IPS-NIHi7 (cell line): ENCODE data around the gene BORCS5.
"Not testable (repeated sequence)": the region's sequence is repeated elsewhere in the genome, so short reads cannot be mapped to it uniquely, and the experiment has no call there.

Experiments used
- DNase-seq: peaks from one replicate; pipeline ENCODE4 v3.0.0; 2012; ENCODE audit warnings: mixed read lengths; ENCODE audit errors: extremely low spot score

Gene BORCS5

DNA sequence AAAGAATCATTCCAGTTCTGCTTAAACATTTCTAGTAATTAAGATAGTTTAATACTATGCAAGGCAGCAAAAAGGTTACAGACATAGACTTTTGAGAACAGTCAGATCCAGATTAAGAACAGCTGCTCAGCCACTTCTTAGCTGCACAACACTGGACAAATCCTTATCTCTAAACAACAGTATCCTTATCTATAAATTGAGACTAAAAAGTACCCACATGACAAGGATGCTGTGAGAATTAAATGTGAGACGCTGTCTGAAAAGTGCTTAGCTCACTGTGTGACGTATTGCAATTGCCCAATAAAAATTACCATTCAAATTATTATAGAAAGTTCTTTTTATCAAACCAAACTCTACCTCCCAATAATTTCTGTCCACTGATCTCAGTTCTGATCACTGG lies 35.5 kb downstream of the BORCS5 start:
- no peak for DNase-seq

DNA sequence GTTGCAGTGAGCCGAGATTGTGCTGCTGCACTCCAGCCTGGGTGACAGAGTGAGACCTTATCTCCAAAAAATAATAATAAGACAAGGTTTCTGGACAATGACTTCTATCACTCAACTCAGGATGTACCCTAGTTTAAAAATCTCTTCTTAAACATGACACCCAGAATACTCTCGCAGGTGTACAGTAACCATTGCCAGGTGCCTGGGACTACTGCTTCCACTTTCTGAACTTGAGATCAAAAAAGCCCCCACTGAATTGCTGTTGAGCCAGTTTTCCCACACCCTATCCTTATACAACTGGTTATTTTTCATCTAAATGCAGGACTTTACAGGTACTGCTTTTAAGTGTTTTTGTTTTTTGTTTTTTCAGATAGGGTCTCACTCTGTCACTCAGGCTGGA lies 36.3 kb downstream of the BORCS5 start:
- no peak for DNase-seq

DNA sequence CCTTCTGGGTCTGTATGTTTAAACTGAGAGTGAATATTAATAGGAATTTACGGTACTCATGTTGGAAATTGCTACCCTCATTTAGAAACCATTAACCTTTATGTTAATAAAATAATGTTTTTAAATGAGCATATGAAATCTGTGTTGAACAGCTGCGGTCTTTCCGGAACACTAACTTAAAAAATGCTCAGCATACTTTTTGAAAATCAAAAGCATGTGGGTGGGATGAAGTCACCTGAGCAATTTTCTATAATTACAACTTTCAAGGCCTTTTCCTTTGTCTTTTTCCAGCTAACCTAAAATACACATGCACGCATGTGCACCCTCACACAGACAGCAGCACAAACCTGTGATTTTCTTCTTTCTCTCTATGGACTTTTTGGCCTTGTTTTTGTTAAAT lies 39.8 kb downstream of the BORCS5 start:
- DNase-seq, result no peak

DNA sequence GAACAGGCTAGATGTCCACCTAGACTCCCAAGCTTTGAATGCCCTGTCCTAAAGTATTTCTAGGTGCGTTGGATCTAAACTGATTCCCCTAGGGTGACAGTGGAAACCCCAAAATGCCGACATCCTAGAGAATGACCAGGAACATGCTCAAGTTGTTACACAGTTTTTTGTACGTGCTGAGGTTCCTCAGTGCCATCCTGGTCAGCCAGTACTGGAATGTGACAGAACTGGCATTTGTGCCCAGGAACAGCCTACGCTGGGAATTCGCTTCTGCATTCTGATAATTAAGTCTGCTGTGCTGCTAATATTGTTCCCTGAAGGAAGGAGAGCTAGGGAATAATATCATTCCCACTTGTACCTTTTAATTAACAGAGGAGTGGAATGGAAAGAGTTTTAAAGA lies 40.3 kb downstream of the BORCS5 start:
- no peak for DNase-seq

DNA sequence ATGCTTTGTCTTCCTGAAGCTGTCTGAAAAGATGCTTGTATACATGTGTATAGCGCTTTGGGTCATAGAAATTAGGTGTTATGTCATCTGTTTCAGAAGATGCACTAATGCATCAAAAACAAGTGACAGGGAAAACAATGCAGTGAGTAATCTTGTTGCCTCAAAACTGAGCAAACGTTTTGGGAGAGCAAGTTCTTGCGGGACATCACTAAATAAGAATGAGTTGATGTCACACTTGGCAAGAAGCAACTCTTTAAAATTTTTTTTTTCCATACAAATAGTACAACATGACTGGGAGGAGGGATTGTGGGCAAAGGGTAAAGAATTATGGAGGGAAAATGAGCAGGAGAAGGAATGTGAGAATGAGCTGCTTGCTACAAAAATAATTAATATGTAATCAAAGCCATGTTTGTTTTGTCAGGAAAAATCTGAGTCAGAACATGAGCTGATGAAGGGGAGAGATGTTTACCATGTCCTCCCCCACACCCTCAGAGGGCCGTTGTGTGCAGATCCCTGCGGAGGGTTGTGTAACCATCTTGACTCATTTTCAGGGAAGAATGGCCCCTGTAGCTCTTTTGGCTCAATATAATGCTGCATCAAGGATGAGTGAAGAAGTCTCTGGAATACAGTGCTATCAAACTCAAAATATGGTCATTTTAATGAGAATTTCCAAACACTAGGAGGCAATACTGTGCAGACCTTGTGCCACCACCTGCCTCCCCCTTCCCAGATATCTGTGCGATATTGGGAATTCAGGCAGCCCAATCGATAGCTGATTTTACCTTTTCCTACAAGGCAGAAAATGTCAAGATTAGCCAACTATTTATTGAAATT lies 41.4 kb downstream of the BORCS5 start:
- DNase-seq, result no peak

DNA sequence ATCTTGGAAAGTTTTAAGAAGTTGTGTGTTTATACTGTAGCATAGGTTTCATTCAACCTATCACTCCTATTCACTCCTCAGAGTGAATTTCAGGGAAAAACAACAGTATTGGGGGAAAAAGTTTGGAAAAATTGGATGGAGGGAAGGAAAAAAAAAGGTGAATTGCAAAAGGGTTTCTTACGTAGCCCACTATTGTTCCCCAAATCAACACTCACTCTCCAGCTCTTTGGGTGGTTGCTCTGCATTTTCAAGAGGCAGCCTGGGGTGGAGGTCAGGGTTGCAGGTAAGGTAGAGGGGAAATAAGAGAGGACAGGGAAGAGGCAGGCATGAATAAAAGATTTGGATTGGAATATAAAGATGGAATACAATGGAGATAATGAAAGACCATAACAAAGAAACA lies 42.3 kb downstream of the BORCS5 start:
- DNase-seq, result no peak

DNA sequence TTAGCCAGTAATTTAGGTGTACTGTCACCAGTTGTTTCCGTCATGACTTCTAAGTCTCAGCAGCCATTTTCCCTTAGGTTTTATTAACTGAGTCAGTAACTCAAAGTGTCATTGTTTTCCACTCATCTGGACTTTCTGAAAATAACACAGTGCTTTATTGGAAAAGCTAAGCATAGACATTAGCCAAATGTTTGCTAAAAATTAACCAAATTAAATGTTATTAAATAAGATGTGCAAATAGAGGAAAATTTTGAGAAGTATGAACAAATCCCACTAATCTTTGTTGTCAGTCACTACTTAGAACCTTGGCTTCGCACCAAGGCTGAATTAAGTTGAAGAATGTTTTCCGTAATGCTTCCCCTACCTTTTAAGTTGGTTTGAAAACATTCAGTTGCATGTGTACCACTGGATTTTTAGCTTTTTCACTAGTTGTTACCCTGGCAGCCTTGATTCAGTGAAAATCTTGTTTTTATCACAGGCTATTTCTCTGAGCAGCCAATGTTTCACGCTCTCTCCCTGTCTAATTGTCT lies 43.0 kb downstream of the BORCS5 start:
- no peak for DNase-seq

DNA sequence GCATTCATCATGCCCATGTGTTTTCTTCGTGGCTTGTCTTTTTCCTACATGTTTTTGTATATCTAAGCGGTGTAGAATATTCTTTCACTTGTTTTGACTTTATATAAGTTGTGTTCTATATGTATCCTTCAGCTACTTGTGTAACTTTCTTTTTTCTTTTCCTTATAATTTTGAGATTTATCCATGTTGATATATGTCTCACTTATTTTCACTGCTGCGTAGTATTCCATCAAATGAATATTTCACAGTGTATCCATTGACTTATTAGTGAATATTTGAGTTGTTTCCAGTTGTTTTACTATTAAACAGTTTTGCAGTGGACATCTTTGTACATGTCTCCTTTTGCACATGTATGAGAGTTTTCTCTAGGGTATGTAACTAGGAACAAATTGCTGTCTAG lies 43.9 kb downstream of the BORCS5 start:
- no peak for DNase-seq

DNA sequence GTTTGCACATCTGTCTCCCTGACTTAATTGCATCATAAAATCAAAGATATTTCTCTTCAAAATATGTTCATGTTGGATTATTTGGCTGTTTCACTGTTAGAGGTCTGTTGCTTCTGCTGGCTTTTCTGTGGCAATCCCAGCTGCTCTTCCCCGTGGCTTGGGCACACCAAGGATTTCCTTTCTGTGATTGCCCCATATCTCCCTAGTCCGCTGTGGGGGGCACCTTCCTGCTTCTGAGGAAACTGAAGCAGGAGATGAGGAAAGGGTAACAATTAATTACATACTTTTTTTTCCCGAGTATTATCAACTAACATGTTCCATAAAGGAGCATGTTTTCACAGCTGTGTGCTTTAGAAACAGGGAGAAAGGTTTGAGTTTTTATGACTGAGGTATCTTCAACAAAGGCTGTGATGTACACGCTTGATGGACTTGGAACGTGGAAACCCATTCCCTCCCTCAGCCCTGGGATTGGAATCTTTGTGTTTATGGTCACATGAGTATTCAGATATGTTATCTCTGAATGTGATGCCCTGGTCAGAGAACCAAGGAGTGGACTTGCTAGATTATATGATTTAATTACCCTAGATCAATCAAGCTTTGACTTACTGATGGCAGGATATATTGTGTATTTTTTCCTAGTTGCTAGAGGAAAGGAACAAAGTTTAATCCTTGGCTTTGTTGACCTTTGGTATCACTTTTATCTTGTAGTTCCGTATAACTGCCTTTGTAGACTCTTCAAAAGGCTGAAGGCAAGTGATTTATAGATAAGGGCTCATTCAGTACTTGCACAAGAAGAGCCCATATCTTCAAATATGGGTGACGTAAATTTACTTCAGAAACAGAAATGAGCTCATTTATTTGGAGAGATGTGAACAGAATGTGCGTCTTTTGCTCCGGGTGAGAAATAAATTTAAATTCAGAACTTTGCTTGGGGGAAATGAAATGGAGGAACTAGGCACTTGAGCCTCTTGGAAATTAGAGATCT lies 46.7 kb downstream of the BORCS5 start:
- DNase-seq, result no peak

DNA sequence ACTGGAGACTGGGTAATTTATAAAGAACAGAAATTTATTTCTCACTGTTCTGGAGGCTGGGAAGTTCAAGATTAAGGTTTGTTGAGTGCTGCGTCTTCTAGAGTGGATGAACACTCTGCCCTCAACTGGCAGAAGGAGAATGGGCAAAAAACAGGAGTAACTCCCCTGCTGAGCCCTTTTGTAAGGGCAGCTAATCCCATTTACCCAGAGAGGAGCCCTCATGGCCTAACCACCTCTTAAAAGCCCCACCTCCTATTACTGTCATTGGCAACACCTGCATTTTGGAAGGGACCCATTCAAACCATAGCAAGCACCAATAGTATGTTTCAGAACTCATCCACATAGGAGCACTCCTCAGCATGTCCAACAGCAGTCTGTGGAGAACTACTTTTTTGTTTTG lies 47.4 kb downstream of the BORCS5 start:
- no peak for DNase-seq

DNA sequence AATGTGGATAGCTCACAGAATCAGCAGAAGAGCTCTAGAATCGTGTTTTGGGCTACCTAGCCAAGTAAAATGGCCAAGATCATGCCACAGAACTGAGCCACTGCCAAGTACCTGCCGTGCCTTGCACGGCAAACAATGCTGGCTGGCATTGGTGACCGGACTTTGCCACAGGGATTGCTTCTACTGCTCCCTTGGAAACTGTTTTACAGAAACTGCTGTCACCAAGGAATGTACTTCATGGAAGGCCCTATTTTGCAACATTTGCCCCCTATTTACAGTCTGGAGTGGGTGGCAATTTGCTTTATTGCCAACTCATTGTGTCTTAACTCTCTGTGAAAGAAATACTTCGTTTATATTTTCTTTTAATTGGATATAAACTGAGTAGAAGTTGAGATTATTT lies 49.0 kb downstream of the BORCS5 start:
- no peak for DNase-seq

DNA sequence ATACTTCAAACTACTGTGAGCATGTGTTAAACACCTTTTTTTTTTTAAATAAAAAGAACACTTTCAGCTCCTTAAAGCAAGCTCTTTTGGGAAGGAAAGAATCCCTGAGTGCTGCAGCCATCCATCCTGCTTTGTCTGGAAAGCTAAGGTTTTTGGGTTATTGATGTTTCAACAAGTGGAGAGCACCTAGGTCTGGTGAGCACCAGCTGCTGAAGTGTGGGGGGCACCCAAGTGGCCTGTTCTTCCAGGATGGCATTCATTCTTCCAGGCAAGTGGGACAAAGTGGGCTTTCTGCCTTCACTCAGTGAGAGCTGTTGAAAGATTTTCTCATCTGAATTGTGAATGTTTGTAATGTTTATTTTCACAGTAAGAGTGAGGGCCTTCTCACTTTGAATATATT lies 49.9 kb downstream of the BORCS5 start:
- DNase-seq, result no peak

DNA sequence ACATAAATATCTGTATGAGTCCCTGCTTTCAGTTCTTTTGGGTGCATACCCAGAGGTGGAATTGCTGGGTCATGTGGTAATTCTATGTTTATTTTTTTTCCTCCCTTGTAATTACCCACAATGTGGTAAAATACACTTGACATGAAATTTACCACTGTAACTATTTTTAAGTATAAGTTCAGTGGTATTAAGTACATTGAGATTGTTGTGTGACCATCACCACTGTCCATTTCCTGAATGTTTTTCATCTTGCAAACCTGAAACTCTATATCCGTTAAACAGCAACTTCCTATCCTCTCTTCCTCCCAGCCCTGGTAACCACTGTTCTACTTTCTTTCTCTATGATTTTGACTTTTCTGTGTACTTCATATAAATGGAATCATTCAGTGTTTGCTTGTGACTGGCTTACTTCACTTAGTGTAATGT lies 51.4 kb downstream of the BORCS5 start:
- no peak for DNase-seq

DNA sequence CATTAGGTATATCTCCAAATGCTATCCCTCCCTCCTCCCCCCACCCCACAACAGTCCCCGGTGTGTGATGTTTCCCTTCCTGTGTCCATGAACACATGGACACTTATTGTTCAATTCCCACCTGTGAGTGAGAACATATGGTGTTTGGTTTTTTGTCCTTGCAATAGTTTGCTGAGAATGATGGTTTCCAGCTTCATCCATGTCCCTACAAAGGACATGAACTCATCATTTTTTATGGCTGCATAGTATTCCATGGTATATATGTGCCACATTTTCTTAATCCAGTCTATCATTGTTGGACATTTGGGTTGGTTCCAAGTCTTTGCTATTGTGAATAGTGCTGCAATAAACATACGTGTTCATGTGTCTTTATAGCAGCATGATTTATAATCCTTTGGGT lies 52.5 kb downstream of the BORCS5 start:
- DNase-seq, result not testable (repeated sequence)

DNA sequence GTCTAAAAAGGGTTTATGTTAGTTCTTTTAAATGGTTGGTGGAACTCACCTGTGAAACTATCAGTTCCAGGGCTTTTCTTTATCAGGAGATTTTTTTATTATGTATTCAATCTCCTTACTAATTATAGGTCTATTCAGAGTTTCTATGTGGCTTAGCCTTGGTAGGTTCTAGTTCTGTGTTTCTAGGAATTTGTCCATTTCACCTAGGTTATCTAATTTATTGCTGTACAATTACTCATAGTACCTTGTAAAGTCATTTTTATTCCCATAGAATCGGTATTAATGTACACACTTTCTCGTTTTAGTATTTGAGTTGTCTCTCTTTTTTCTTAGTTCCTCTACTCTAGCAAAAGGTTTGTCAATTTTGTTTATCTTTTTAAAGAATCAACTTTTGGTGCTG lies 59.0 kb downstream of the BORCS5 start:
- no peak for DNase-seq

DNA sequence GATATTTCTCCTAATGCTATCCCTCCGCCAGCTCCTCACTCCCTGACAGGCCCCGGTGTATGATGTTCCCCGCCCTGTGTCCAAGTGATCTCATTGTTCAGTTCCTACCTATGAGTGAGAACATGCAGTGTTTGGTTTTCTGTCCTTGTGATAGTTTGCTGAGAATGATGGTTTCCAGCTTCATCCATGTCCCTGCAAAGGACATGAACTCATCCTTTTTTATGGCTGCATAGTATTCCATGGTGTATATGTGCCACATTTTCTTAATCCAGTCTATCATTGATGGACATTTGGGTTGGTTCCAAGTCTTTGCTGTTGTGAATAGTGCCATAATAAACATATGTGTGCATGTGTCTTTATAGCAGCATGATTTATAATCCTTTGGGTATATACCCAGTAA lies 62.3 kb downstream of the BORCS5 start:
- DNase-seq, result not testable (repeated sequence)

DNA sequence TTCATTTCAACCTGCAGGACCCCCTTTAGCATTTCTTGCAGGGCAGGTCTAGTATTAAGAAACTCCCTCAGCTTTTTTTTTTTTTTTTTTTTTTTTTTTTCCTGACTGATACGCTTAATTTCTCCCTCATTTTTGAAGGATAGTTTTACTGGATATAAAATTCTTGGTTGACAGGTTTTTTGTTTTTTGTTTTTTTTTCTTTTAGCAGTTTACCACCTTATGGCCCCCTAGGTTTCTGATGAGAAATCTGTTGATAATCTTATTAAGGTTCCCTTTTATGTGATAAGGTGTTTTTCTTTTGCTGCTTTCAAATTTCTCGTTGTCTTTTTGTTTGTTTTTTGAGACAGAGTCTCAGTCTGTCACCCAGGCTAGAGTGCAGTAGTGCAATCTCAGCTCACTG lies 66.5 kb downstream of the BORCS5 start:
- DNase-seq, result no peak

DNA sequence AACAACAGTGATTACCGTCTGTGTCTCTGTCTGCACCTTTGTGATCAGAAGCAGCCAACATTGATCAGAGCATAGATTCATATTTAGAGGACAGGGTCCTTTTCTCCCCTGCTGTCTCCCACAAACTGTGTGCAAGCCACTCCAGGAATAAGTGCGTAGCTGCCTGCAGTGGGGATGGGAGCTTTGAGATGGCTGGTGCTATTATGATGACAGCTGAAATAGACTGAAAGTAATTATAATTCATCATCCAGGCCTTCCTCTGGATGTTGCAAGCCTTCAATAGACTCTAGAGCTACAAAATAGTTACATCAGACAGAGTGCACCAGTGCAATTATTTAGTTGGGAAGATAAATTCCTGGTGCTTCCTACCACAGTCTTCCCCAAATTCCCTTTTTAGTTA lies 68.1 kb downstream of the BORCS5 start:
- no peak for DNase-seq

DNA sequence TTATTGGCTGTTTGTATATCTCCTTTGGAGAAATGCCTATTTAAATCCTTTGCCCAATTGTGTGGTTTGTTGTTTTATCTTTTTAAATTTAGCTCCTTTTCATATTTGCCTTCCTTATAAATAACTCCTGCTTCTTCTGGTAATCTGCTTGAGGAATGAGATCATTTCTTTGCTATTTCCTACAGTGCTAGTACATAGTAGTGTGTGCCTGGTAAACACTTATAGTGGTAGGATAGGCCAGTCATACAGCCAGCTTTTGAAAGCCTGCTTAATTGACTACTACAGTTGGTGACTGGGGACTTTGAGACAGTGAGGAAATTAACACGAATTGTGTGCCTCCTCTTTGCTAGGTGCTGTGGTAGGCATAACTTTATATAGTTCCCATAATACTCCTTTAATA lies 68.7 kb downstream of the BORCS5 start:
- no peak for DNase-seq

DNA sequence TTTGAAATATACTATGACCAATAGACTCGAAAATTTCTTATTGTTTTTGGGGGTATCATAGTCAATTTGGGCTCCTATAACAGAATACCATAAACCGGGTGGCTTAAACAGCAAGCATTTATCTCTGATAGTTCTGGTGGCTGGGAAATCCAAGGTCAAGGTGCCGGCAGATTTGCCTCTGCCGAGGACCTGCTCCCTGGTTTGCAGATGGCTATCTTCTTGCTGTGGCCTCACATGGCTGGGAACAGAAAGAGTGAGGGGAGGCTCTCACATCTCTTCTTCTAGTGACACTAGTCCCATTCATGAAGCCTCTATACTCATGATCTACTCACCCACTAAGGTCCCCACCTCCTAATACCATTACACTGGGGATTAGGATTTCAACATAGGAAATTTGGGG lies 70.7 kb downstream of the BORCS5 start:
- no peak for DNase-seq

DNA sequence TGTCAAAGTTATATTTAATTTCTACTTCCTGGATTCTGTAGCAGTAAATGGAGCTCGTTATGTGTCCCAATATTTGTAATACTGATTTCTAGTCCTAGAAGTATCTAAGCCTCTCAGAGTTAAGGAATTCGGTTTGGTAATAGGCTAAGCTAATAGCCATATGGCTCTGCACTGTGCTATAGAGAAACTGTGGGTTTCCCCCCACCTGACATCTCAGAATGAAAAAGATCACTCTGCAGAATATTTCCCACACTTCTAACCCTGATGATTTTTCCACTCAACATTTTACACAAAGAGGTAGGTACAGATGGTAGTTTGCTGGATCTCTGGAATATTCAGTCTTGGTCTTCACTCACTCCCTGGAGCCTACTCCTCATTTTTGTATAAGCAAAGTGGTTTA lies 71.2 kb downstream of the BORCS5 start:
- no peak for DNase-seq

DNA sequence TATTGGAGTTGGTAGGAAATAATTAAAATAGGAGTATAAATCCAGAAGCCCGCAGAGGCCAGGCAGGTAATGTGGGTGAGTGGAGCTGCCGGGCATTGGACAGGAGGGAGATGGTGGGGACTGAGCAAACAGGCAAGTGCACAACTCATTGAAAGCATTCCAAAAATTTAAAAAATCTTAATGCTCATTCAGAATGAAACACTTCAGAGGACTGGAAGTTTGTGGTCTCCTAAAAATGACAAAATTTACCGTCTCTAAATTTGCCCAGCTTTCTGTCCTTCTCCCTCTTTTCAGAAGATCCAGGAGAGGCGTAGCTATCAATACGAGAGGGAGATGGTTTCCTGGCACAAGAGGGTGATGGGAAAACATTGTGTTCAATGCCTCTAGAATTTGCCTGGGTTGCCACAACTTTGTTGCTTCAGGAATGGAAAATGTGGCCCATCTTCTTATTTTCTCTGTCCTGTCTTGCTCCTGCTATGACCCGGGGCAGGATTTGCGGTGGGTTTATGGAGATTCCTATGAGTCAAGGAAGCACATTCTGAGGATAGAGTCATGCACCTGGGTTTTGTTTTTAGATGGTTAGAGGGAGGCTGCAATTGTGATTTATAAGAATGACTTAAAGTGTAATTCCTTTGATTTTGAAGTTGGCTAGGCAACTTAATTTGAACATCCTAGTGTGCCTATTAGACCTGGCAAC lies 72.2 kb downstream of the BORCS5 start:
- DNase-seq, result no peak
